Amniotic epithelial cell (primary cell): ENCODE data around the gene CD36.
A peak's percentile ranks its signal among the peaks of the same experiment; 100 is the strongest.

ENCODE experiments used
- DNase-seq: peaks from one replicate; pipeline ENCODE4 v3.0.0-alpha.2; 2010; ENCODE audit warnings: low read depth

Gene CD36

DNA sequence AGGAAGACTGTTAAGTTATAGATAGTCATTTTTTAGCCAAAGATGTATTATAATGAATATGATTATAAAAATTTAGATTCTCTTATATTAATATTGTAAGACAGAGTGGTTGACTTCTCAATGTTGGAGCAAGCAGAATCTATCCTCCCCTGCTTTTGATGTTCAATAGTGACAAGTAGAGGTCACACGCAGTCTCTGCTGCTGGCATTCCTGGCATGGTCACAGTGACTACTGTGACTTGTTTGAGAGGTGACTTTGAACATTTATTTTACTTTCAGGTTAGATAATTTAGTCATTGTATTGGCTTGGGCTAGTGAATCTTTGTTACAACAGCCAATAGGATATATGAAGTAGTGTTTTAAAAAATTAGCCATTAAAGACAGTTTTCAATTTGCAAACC is 13.7 kb upstream of the CD36 start:
- no peak for DNase-seq

DNA sequence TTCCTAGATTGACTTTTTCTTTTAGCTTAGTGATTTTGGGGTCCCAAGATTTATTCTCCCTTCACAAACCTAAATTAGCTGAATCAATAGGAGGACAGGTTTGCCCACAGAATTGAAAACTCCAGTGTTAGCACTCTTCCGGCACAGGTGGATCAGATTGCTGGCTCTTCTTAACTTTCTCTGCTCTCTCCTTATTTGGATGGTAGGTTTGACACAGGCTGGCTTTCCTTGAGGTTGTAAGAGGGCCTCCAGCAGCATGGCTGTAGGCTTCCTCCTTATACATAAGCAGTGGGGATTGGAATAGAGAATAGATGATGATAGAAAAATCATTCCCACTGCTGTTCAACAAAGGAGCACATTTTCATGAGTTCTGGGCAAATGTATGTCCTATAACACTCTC is 9.4 kb upstream of the CD36 start:
- DNase-seq: no peak

DNA sequence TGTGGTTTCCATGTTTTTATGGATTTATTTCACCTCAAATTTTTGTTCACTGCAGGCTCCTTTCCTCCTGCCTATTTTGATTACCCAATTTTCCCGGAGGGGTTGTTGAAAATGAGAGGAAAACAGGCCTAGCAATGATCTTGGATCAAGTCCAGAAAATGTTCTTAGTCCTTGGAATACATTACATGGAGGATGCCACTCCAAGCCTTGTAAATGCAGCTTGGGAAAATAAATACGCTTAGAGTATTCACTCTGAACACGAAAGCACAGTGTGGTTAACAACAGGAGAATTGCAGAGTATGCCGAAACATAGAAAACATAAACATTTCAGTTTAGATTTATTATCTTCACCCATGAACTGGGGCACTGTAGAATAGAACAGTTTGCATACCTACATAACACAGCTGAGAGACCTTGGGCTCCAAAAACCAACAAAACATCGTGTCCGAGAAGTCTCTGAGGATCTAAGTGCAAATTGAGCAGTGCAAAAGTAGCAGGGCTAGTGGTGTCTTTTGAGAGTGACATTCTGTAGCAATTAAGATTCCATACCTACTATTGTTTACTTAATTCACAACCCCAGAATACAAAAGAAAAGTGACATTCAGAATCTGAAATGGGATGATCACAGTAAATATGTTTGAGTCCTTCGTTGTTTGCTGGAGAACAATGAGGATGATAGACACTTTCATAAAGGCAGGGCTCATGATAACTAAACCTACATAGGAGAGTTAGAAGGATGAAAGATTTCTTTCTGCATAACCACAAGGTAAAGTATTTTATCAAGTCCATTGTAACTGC is 7.6 kb upstream of the CD36 start:
- DNase-seq: peak; percentile 76

DNA sequence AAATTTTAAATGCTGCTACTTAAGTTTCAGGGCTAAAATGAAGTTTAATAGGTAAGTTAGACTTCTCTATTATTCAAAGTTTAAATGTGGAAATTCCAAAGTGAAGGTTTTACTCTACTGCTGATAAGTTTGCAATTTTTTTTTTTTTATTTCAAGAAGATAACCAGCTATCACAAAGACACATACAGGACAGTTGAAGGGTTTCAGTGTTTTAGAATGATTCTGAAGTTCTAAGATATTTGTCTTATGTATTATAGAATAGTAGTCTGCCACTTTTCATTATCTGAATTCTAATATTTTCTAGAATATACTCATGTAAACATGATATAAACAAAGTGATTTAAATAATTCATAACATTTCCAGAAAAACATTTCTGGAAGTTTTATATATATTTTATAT is 7.0 kb upstream of the CD36 start:
- DNase-seq: no peak

DNA sequence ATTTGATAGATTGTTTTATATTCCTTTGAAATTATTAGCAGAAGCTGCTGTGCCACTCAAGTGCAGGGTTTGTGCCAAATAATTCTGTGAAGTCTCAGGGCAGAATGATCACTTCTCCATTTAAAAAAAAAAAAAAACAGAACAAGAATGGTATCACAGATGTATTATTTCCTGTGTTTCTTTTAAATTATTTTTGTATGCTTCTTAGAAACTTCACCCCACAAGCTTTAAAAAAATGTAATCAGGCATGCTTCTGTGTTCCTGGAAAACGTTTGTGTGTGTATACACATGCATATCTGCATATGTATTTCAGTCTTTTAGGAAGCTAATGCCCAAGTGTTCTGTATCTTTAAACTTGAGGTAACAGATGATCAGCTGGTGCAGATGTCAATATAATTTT is 6.3 kb upstream of the CD36 start:
- DNase-seq: no peak

DNA sequence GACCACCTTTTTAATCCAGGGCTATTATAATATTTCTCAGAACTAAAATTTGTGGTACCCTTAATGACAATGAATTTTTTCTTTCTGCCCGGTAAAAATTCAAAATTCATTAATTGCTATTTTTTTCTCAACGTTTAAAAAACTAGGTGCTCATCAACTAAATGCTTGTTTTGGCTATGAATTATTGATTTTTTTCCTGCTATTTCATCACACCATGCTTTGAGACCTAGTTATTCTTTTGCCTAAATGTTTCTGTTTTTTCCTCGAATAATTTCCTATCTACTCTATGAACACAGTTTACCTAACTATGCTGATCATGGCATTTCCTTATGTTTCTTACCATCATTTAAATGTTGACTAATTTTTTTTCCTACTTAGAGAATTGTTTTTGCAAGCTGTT is 5.6 kb upstream of the CD36 start:
- no peak for DNase-seq

DNA sequence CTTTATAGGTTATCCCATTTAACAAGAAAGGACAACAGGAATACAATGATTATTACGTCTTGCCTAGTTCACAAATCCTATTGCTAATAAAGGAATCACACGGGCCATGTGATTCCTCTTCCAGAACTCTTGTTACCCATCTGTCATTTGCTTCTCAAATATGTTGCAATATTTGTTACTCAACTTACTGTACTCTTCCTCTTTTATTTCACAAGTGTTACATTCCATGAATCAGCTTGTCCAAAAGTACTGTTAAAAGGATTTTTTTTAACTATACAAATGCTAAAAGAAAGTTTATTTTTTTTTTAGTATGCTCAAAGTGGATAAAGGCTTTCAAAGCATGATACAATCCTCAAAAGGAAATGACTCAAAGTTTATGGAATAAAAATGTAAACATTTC is 3.9 kb upstream of the CD36 start:
- peak; percentile 94 for DNase-seq

DNA sequence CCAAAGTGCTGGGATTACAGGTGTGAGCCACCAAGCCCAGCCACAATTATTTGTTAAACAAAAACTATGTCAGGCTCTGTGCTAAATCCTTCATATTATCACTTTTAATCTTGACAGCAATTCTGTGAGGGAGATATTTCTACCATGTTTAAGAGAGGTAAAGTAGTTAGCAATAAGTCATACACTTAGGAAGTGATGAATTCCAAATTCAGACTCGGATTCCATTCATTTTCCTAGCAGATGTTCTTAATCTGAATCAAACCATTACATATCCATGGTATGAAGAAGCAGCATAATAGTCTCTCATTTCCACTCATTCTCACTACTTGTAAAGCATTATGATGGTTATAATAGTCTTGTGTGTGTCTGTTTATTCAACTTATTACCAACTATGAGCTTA is 2.9 kb upstream of the CD36 start:
- no peak for DNase-seq

DNA sequence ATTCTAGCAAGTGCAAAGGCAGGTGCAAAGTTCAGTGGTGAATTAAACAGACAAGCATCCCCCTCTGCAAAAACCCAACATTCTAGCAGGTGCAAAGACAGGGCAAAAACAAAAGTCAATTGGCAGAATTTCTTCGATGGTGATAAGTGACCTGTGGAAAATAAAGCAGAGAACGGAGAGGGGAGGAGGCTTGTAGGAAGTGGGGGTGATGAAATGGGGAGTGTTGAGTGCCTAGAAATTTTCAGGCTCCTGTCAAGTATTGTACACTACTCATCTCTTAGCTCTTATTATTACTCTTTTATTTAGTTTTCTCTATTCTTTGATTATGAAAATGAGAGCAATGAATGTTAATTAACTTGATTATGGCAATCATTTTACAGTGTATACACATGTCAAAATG is 2.4 kb upstream of the CD36 start:
- no peak for DNase-seq

DNA sequence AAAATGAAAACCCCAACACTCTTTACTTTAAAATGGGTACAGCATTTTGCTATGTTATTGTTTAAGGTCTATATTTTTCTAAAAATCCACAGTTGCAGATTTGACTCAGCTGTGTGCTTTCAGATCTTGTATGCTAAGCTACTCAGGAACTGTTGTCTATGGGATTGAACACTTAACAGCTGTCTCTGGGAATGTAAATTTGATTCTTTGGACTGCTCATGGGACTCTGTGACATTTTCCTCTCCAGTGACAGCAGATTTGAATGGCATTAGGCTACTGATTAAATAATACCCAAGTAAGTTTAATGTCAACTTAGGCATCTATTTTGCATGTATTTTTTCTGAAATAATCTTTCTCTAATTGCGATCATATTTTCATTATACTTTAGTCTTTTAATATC is 1.7 kb upstream of the CD36 start:
- no peak for DNase-seq

DNA sequence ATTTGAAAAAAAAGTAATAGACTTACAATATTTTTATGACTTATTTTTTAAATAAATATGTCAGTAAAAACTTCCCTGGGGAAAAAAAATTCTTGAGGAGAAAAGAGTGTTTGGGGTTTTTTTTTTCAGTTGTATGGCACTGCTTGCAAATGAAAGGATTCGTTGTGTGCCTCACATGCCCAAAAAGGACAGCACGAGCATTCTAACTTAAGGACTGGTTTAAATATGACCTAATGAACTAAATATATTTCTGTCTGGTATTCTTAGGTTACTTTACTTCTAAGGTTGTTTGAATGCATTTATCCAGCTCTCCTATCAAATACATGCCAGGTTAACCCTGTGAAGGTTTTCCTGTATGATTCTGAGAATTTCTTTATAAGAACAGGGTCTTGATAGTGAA is 988 bp upstream of the CD36 start:
- DNase-seq: no peak

DNA sequence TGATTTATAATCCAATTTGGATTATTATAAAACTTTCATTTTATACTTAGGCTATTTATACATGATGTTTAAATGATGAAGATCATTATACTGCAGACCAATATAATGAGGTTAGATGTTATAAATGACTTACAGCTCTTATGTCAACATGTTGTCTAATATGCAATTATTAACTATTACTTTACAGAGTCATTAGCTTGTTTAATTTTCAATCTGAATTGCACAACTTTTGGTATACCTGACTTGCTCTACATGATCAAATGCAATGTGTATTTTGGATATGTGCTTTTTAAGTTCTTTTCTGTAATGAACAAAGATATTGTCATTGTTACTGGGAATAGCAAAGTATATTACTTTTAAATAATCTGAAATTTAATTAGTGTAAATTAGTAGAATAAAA is 569 bp downstream of the CD36 start:
- DNase-seq: no peak

DNA sequence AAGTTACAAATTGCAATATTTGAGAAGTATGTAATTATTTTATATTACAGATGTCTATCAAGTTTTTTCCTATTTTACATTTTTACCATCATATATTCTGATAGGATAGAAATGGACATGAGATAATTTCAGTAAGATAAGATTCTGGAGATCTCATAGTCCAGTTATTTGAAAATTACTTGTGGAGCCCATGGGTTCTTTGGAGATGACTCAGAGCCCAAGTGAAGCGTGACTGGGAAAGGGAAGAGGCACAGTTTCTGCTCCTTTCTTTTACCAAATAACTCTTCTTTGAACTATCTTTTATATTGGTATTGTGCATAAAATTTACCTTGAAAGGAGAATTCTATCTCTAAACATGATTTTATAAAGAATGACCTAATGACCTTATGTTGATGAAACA is 2.4 kb downstream of the CD36 start:
- peak; percentile 63 for DNase-seq

DNA sequence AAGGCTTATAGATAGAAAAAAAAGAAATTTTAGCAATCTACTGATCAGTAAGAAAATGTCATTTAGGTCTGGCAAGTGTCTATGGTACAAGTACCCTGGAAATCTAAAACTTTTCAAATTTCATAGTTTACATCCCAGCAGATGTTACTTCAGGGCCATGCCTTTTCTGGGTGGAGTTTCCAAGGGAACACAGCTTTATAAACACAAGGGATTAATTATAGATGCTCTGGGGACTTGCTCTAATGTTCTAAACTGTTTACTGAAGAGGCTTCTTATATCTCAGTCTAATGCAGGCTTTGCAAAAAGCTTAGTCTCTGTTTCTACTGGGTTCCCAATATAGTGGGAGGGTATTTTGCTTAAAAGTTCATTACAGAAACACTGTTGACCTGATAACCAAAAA is 3.1 kb downstream of the CD36 start:
- DNase-seq: no peak

DNA sequence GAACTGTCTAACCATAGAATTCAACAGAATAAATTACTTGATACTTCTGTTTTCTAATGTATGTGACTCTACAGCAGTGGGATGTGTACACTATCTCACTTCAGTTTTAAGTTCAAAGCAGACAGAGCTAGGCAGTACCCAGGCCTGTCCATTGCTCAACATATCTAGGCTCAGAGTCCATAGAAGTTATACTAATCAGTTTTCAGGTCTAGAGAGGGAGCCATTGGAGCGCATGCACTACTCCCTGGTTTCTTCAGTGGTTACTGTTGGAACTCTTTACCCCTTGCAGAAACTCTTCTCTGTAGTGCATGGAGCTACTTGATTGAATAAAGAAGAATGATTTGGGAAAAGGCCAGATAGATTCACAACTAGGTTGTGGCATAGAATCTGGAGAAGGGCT is 4.4 kb downstream of the CD36 start:
- no peak for DNase-seq

DNA sequence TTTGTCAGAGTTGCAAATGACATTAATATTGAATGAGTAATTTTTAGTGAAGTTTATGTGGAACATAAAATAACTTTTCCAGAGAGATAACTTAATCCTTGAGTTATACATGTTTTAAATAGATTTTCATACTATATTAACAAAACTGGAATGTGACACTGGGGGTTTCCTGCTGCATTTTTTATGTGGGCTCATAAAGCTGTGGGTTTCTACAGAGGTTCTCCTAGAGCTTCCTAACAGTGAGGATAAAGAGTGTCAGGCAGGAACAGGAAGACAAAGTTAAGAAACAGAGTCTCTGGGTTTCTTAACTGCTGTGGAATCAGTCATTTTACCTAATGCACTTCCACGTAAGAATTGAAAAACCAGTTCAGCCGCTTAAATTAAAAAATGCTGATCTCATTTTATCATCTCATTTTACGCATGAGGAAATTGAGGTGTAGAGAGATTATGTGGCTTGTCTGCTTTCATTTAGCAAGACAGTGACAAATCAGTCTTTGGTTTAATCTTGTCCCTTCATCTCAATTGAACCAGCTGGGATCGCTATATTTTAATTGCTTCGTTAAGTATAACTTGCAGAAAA is 5.0 kb downstream of the CD36 start:
- no peak for DNase-seq

DNA sequence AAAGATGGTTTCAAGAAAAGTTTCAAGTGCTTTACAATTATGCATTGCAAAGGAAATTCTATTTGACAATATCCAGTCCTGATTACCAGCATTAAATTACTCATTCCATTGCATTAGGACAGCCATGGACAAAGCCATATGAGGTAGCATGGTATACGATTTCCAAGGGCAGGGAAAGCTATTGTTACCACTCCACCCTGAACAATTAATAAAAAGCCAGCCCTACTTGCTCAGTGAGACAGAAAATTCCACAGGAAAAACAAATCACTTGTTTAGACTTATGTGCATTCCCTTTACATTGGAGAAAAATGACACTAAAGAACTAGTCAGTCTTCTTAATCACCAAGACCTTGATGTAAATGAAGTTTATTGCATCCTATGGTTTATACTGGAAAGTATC is 5.6 kb downstream of the CD36 start:
- no peak for DNase-seq

DNA sequence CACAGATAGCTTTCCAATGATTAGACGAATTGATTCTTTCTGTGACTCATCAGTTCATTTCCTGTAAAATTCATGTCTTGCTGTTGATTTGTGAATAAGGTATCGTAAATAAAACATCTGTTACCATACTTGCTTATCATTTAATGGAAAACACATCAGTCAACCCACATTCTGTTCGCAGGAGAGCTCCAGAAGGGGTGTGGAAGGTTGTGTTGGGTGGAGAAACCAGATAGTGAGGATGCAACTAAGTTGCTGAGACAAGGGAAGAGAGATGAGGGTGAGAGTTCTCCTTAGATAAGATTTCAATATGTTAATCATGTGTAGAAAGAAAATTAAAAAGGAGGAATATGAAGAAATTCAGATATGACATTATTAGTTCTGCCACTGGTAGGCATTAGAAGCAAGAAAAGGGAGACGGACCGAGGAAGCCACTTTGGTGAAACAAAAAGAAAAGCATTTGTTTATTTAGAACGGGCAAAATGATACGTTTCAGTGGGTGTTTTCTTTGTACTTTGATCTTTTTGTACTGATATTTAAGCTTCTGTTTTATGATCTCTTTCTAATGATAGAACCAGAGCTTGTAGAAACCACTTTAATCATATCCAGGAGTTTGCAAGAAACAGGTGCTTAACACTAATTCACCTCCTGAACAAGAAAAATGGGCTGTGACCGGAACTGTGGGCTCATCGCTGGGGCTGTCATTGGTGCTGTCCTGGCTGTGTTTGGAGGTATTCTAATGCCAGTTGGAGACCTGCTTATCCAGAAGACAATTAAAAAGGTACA is 7.8 kb downstream of the CD36 start:
- no peak for DNase-seq

DNA sequence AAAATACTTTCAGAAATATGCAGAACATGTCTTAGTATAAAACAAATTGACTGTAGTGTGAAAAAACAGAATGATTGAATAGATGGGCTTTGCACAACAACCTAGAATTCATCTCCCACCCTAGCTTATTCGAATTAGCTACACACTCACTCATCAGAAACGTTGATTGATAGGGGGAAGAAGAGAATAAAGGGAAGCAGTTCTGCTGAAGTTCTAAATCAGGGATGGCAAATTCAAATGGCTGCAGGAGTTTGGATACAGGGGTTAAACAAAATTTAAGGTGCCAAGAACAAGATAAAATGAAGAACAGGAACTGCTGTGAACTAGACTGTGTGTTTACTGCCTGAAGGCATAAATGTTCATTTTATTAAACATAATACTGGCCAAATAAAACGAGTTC is 9.0 kb downstream of the CD36 start:
- DNase-seq: no peak

DNA sequence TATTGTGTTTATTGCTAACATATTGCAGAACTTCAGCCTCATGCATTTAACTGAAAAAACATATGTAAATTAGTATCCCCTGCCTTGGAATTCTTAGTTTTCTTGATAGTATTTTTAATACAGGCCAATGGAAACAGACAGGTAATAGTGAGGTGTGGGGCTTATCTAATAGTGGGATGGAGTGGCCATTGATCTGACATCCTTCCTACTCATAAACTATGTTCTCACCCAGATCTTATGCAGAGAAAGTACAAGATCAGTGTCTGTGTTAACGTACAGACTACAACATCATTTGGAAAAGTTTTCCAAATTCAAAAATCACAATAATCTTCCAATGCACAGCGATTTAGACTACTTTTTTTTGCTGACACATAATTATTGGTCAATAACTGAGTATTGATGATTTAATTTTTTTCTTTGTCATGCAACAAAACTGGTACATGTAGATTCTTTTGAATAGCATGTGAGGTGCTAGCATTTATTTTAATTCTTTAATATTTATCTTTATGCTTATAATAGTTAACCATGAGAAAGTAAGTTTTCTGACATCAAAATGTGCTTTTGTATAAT is 9.7 kb downstream of the CD36 start:
- DNase-seq: no peak

DNA sequence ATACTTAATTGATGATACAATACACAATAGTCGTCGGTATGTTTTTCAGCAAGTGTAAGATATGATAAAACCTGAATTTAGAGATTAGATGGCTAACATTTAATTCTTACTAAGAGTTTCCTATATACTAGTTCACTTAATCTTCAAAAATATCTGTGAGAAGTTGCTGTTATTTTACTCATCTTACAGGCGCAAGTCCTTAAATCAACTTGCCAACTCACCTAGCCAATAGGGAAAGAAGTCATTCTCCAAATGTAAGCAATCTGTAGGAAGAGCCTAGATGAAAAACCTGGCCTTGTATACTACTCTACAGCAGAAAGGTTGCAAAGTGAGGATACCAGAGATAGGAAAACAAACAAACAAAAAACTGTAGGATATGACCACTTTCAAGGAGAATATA is 10.6 kb downstream of the CD36 start:
- no peak for DNase-seq

DNA sequence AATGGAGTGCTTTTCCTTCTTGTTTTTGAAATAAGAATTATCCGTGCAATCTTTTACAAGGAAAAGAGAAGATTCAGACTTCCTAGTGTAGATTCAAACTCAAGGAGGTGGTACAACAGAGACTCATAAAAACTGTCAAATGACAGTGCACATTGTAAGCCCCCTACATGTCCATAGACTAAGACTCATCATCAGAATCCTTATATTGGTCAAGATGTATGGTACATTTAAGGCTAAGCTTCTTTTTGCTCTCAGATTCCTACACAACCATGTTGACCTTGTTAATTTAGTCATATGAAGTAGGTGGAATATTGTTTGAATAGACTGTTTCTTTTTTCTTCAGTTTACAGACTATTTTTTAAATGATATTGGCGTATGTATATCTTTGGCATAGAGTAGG is 11.6 kb downstream of the CD36 start:
- DNase-seq: no peak

DNA sequence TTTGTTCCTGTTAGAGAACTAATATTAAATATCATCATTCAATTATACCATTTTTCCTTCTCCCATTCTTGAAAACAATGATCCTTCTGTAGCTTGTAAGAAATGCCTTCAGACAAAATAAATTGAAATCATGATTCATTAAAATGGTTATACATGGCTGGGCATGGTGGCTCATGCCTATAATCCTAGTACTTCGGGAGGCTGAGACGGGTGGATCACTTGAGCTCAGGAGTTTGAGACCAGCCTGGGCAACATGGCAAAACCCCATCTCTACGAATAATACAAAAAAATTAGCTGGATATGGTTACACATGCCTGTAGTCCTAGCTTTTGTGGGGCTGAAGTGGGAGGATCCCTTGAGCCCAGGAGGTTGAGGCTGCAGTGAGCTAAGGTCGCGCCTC is 13.0 kb downstream of the CD36 start:
- no peak for DNase-seq
